NCI-H1092 treated with DMSO at 0.1 percent for 48 hours (cell line): ENCODE results near the gene DPH2.

Source experiments
- DNase-seq: peaks from one replicate; lab custom pipeline; 2025; lab: John Stamatoyannopoulos, UW

Gene DPH2

GRCh38 chr1:44000122-44000665, 30.4 kb downstream of the DPH2 start:
- DNase-seq = no peak

GRCh38 chr1:44002165-44002564, 32.4 kb downstream of the DPH2 start:
- no peak for DNase-seq

- DNase-seq = no peak
Observed at GRCh38 chr1:44002606-44003157, 32.9 kb downstream of the DPH2 start.

- DNase-seq = no peak
Observed at GRCh38 chr1:44008259-44008658, 38.4 kb downstream of the DPH2 start.

GRCh38 chr1:44010935-44011471, 41.2 kb downstream of the DPH2 start:
- no peak for DNase-seq

GRCh38 chr1:44012404-44012803, 42.6 kb downstream of the DPH2 start:
- no peak for DNase-seq

- no peak for DNase-seq
Observed at GRCh38 chr1:44012941-44013609, 43.3 kb downstream of the DPH2 start.

GRCh38 chr1:44013949-44014348, 44.1 kb downstream of the DPH2 start:
- DNase-seq = no peak

GRCh38 chr1:44014365-44015104, 44.7 kb downstream of the DPH2 start:
- DNase-seq = no peak

GRCh38 chr1:44015206-44015605, 45.4 kb downstream of the DPH2 start:
- no peak for DNase-seq

GRCh38 chr1:44016041-44016889, 46.5 kb downstream of the DPH2 start:
- DNase-seq = no peak

- no peak for DNase-seq
Observed at GRCh38 chr1:44016890-44017400, 47.1 kb downstream of the DPH2 start.

- peak; percentile 38 for DNase-seq
Observed at GRCh38 chr1:44019466-44019948, 49.7 kb downstream of the DPH2 start.

GRCh38 chr1:44020464-44020863, 50.7 kb downstream of the DPH2 start:
- no peak for DNase-seq

GRCh38 chr1:44021156-44021555, 51.3 kb downstream of the DPH2 start:
- no peak for DNase-seq

- no peak for DNase-seq
Observed at GRCh38 chr1:44021581-44022321, 51.9 kb downstream of the DPH2 start.
